Heart left ventricle (tissue), 16 donors: ENCODE results near the gene MRPL4. TPM values are rescaled to one million over a fixed set of nuclear protein-coding genes. Genes with fewer than 3 reads are reported as not detected.
"Not testable (repeated sequence)": the region's sequence is repeated elsewhere in the genome, so short reads cannot be mapped to it uniquely, and the experiment has no call there.

Source experiments
- ATAC-seq, 4 donors: fragments of 200-7000 bp; cut with Tn5 transposase; one replicate each; pipeline ENCODE4 v1.9.1; 2020 to 2022; ENCODE audit warnings: moderate library complexity in 4 of 4, mild to moderate bottlenecking in 3 of 4, moderate number of reproducible peaks in 1 of 4
- DNase-seq, 5 donors: peaks; one replicate each; pipeline ENCODE4 v3.0.0-alpha.2; 2020
- H3K27ac ChIP-seq, 12 donors: fragments of 200-600 bp; sonication (generic) in 4 of 12; one replicate each; pipeline versions ENCODE4 v1.5.0 to v1.8.0; 2016 to 2022; ENCODE audit warnings: mild to moderate bottlenecking in 2 of 12
- H3K27me3 ChIP-seq, 9 donors: fragments of 200-600 bp; sonication (generic) in 2 of 9; one replicate each; pipeline versions ENCODE4 v1.5.1 to v1.8.0; 2016 to 2022; ENCODE audit warnings: mild to moderate bottlenecking in 3 of 9
- H3K36me3 ChIP-seq, 9 donors: fragments of 200-600 bp; sonication (generic) in 2 of 9; one replicate each; pipeline versions ENCODE4 v1.5.0 to v1.8.0; 2018 to 2022; ENCODE audit warnings: mild to moderate bottlenecking in 2 of 9
- H3K4me1 ChIP-seq, 12 donors: fragments of 200-600 bp; sonication (generic) in 4 of 12; one replicate each; pipeline versions ENCODE4 v1.5.0 to v1.8.0; 2016 to 2022; ENCODE audit warnings: mild to moderate bottlenecking in 3 of 12
- H3K4me3 ChIP-seq, 12 donors: fragments of 200-600 bp; sonication (generic) in 4 of 12; one replicate each; pipeline versions ENCODE4 v1.5.0 to v1.8.0; 2017 to 2022; ENCODE audit warnings: mild to moderate bottlenecking in 9 of 12, moderate library complexity in 4 of 12
- H3K9me3 ChIP-seq, 12 donors: fragments of 200-600 bp; sonication (generic) in 4 of 12; one replicate each; pipeline versions ENCODE4 v1.5.0 to v1.8.0; 2016 to 2022; ENCODE audit warnings: mild to moderate bottlenecking in 1 of 12
- POLR2A ChIP-seq, 2 donors: fragments of 450-650 bp; IDR thresholded peaks; one replicate each; pipeline ENCODE4 v1.6.1; 2017; ENCODE audit warnings: antibody characterized with exemption in 2 of 2, mild to moderate bottlenecking in 2 of 2, moderate library complexity in 2 of 2
- WGBS, 4 donors: extraction: QIAGEN DNeasy Blood & Tissue Kit in 2 of 4; methylation state at CpG; one replicate each; pipeline versions ENCODE4 v1.1.5 to v1.1.7; 2013 to 2018; 5-methylcytosine and 5-hydroxymethylcytosine counted together
- intact Hi-C, 10 donors: fragments of 100-400 bp; cut with DNase I; formaldehyde crosslinking; loops; one replicate each; pipeline versions ENCODE4 v1.11.1 to v1.14.2; 2022
- polyA plus RNA-seq, 2 donors: library from polyadenylated mRNA; stranded (reverse); fragments of 200-250 nt; gene quantifications; one replicate each; pipeline ENCODE4 v1.2.3, GENCODE V29; 2013
- total RNA-seq, 9 donors: library from RNA; depleted of rRNA in 2 of 9; stranded (reverse); fragments of >200 nt in 2 of 9; fragmentation: NEBNext Ultra II Directional in 3 of 9; extraction: Animal tissue kit (Norgen Biotek cat#: 25700) in 3 of 9; gene quantifications; one replicate each; pipeline versions ENCODE4 v1.1.0 to v1.2.4, GENCODE V29; 2016 to 2023
- TF ChIP-seq, protein P1 (sequence below), 12 donors: fragments of 200-600 bp; sonication (generic) in 4 of 12; IDR thresholded peaks; one replicate each; pipeline versions ENCODE4 v1.5.0 to v1.8.0; 2018 to 2022; ENCODE audit warnings: antibody characterized with exemption in 12 of 12, mild to moderate bottlenecking in 5 of 12
- donor health status: ischemic (EF 13 %, LVEDD 7.1; RV severe dilation, severe dysfunction).
- donor health status: healthy with polysubstance abuse.
- donor health status: DM: no; HTN: yes; CAD: no.
- donor health status: DM: no; HTN: no; CAD: no.
- donor health status: ischemic (EF 25% LVEDD 6.9; RV normal size, moderate dysfunction).
- donor health status: ischemic (EF 25% LVEDD 5.7; RV mildly dilated, moderate dysfunction).
- donor health status: healthy.
- donor health status: DM: yes; HTN: yes; CAD: no.
- donor health status: ischemic (EF 35%, LVEDD 5.7; RV mildly dilated, moderate dysfunction).
- donor health status: nonischemic (EF 11% LVEDD 7.7; RV severe dilation, severe dysfunction).
- donor health status: DM: yes; HTN: yes; CAD: no.
- donor health status: PGD.
- donor health status: ischemic (EF 29% LVEDD 5.4; RV normal size, mild dysfunction).
- donor health status: nonischemic (EF 23%, LVEDD 6.1; RV moderate dilation, normal function).

The MRPL4 gene
- total and polyA plus RNA-seq, 11 donors: 37.7 to 123 (median 68.2) TPM

DNA sequence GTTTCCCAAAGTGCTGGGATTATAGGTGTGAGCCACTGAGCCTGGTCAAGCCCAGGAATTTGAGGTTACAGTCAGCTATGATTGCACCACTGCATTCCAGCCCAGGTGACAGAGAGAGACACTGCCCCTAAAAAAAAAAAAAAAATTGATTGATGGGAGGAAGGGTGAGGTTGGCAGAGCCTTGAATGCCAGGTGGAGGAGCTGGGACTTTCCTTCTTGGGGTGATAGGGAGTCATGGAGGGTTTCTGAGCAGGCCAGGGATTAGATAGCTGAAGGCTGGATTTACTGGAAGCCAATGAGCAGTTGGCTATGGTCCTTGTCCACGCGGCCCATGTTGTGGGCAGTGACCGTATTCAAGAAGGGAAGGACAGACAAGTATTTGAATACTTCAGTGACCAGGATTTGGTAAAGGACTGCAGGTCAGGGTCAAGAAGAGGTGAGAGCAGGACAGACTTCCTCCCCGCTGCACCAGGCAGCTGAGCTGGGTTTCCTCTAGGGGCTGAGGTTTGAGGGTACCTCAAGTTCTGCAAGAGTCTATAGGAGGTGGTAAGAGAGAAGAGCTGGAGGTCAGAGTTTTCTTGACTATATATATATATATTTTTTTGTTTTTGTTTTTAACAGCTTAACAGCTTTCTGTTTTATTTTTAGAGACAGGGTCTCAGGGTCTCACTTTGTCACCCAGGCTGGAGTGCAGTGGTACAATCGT, 27.9 kb downstream of the MRPL4 start:
- DNase-seq (no peak), ATAC-seq (no peak)
- peaks cover 0 to 100% (median 38%) of the 10 kb centered on the region in 9 donors for H3K36me3 ChIP-seq
- H3K9me3 ChIP-seq: no peaks in the 10 kb centered on the region
- peaks cover 0 to 30% (median 0%) of the 10 kb centered on the region in 12 donors for H3K4me1 ChIP-seq
- H3K4me3 ChIP-seq: no peak overlapping the region
- TF ChIP-seq, protein P1, sequence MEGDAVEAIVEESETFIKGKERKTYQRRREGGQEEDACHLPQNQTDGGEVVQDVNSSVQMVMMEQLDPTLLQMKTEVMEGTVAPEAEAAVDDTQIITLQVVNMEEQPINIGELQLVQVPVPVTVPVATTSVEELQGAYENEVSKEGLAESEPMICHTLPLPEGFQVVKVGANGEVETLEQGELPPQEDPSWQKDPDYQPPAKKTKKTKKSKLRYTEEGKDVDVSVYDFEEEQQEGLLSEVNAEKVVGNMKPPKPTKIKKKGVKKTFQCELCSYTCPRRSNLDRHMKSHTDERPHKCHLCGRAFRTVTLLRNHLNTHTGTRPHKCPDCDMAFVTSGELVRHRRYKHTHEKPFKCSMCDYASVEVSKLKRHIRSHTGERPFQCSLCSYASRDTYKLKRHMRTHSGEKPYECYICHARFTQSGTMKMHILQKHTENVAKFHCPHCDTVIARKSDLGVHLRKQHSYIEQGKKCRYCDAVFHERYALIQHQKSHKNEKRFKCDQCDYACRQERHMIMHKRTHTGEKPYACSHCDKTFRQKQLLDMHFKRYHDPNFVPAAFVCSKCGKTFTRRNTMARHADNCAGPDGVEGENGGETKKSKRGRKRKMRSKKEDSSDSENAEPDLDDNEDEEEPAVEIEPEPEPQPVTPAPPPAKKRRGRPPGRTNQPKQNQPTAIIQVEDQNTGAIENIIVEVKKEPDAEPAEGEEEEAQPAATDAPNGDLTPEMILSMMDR (IDR thresholded peaks at IDR 0.05): no peak
- TF ChIP-seq POLR2A (IDR thresholded peaks at IDR 0.05): no peak
- no peak overlapping the region for H3K27ac ChIP-seq
- 82 to 85% (median 84%) methylated on average over 5 of the region's 5 CpGs for WGBS, 4 donors
- intact Hi-C loops: no loop called here
- no peaks in the 10 kb centered on the region for H3K27me3 ChIP-seq

- Histone ChIP-seq H3K36me3 (peaks cover 0 to 91% (median 40%) of the 10 kb centered on the region in 9 donors), H3K4me1 (peaks cover 0 to 42% (median 13%) of the 10 kb centered on the region in 12 donors)
- H3K4me3 ChIP-seq, intact Hi-C loops, DNase-seq, H3K27ac ChIP-seq, H3K9me3 ChIP-seq, ATAC-seq, H3K27me3 ChIP-seq: not testable (repeated sequence)
- WGBS, 4 donors: 92 to 99% (median 97%) methylated on average over 5 of the region's 5 CpGs
Observed at GRCh38 chr19:10282043-10282442, 30.0 kb downstream of the MRPL4 start.

DNA sequence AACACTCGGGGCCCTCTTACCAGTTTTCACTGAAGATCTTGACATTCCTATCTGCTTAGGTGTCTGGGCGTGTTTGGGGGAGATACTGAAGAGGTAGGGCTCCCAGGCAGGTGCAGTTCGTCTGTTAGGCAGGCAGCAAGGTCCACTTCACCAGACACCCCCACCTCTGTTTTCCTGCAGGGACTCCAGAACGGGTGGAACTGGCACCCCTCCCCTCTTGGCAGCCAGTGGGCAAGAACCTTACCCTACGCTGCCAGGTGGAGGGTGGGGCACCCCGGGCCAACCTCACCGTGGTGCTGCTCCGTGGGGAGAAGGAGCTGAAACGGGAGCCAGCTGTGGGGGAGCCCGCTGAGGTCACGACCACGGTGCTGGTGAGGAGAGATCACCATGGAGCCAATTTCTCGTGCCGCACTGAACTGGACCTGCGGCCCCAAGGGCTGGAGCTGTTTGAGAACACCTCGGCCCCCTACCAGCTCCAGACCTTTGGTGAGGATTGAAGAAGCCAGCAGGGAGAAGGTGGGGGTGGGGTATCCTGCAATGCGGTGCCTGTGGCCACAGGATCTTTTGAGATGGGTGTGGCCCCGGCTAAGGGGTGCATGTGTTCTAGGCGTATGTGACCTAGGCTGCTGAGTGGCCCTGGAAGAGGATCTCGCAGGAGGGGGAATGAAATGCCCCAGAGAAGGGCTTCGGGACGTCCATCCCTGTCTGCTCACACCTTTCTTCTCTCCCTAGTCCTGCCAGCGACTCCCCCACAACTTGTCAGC, 31.5 kb downstream of the MRPL4 start:
- Histone ChIP-seq H3K9me3 (no peaks in the 10 kb centered on the region), H3K27me3 (peaks cover 6 to 19% (median 10%) of the 10 kb centered on the region in 9 donors), H3K27ac (no peak overlapping the region), H3K4me3 (no peak overlapping the region), H3K36me3 (peaks cover 0 to 77% (median 34%) of the 10 kb centered on the region in 9 donors), H3K4me1 (peaks cover 0 to 52% (median 22%) of the 10 kb centered on the region in 12 donors)
- TF ChIP-seq, protein P1 (IDR thresholded peaks at IDR 0.05): no peak
- TF ChIP-seq POLR2A (IDR thresholded peaks at IDR 0.05): no peak
- no peak for ATAC-seq
- 78 to 83% (median 81%) methylated on average over 22 to 23 of the region's 23 CpGs for WGBS, 4 donors
- intact Hi-C loops: no loop called here
- no peak for DNase-seq

DNA sequence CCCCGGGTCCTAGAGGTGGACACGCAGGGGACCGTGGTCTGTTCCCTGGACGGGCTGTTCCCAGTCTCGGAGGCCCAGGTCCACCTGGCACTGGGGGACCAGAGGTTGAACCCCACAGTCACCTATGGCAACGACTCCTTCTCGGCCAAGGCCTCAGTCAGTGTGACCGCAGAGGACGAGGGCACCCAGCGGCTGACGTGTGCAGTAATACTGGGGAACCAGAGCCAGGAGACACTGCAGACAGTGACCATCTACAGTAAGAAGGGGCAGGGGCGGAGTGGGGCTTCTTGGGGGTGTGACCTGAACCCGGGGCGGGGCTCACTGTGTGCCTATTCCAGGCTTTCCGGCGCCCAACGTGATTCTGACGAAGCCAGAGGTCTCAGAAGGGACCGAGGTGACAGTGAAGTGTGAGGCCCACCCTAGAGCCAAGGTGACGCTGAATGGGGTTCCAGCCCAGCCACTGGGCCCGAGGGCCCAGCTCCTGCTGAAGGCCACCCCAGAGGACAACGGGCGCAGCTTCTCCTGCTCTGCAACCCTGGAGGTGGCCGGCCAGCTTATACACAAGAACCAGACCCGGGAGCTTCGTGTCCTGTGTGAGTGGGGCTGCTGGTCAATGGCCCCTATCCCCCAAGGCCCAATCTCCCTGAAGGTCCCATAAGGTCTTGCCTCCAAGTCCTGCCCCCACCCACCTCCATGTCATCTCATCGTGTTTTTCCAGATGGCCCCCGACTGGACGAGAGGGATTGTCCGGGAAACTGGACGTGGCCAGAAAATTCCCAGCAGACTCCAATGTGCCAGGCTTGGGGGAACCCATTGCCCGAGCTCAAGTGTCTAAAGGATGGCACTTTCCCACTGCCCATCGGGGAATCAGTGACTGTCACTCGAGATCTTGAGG, 32.3 kb downstream of the MRPL4 start:
- intact Hi-C loops: no loop called here
- Histone ChIP-seq H3K27me3 (peaks cover 9 to 27% (median 18%) of the 10 kb centered on the region in 9 donors), H3K4me1 (peaks cover 0 to 58% (median 31%) of the 10 kb centered on the region in 12 donors), H3K4me3 (no peak overlapping the region), H3K27ac (no peak overlapping the region), H3K9me3 (no peaks in the 10 kb centered on the region), H3K36me3 (peaks cover 0 to 69% (median 28%) of the 10 kb centered on the region in 9 donors)
- no peak for ATAC-seq
- TF ChIP-seq, protein P1 (IDR thresholded peaks at IDR 0.05): no peak
- no peak for TF ChIP-seq POLR2A (IDR thresholded peaks at IDR 0.05)
- no peak for DNase-seq
- 90 to 91% (median 91%) methylated on average over 30 to 34 of the region's 34 CpGs for WGBS, 4 donors
